ENCODE measurements around the gene TEKT5.
A peak's percentile ranks its signal among the peaks of the same experiment; 100 is the strongest.
"Not testable (repeated sequence)": the region's sequence is repeated elsewhere in the genome, so short reads cannot be mapped to it uniquely, and the experiment has no call there.

Gene TEKT5

DNA sequence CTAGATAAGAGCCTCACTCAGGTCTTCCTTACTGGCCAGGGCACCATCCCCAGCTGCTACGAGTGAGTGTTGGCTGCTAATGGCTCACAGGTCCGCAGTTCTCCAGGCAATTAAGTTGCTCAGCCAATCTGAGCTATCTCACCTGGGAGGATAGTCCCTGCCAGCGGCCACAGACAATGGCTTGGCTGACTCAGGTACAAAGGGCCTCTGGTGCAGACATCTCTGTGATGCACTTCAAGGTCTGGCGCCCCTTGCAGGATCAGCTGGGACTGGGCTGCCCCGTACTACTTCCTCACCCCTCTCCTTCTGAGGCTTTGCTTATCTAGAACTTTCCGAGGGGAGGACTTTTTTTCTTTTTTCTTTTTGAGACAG, 65.2 kb downstream of the TEKT5 start:
- no peak for DNase-seq

DNA sequence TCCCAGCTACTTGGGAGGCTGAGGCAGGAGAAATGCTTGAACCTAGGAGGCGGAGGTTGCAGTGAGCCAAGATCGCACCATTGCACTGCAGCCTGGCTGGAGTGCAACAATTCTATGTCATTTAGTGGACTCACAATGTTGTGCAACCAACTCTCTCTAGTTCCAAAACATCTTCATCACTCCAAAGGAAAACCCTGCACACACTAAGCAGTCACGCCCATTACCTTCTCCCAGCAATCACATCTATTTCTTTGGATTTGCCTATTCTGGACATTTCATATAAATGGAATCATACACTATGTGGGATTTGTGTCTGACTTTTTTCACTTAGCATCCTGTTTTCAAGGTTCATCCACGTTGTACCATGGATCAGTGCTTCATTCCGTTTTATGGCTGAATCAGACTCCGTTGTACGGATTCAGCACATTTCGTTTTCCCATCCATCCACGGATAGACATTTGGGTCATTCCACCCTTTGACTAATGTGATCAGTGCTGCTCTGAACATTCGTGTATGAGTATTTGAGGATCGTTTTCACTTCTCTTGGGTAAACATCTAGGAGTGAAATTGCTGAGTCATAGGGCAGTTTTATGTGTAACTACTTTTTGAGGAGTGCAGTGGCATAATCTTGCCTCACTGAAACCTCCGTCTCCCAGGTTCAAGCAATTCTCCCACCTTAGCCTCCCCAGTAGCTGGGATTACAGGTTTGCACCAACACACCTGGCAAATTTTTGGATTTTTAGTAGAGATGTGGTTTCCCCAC, 69.0 kb downstream of the TEKT5 start:
- DNase-seq = peak; percentile 26 to 34

DNA sequence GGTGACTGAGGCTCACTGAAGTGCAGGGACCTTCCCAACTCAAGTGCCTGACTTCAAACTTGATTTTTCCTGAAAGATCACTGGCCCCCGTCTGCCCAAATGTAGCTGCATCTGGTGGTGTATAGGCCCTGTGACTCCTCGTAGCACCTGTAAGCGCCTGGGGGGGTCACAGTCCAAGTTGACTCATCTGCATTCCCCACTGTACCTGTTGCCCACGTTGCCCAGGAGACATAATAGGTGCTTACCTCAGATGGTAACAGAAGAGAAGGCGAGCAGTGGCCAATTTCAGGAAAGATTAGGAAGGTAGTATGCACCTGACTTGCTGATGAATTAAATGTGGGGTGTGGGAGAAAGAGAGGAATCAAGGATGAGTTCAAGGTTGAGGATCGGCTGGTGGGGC, 70.2 kb downstream of the TEKT5 start:
- no peak for DNase-seq

DNA sequence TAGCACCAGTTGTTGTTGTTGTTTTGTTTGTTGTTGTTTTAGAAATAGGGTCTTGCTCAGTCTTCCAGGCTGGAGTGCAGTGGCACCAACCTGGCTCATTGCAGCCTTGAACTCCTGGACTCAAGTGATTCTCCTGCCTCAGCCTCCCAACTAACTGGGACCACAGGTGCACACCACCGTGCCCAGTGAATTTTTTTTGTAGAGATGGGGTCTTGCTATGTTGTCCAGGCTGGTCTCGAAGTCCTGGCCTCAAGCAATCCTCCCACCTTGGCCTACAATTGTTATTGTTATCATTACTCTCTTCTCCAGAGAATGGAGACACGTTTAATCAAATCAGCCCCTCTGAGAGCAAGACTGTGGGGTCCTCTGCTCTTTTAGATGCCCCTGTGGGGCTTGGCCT, 71.7 kb downstream of the TEKT5 start:
- DNase-seq = no peak

DNA sequence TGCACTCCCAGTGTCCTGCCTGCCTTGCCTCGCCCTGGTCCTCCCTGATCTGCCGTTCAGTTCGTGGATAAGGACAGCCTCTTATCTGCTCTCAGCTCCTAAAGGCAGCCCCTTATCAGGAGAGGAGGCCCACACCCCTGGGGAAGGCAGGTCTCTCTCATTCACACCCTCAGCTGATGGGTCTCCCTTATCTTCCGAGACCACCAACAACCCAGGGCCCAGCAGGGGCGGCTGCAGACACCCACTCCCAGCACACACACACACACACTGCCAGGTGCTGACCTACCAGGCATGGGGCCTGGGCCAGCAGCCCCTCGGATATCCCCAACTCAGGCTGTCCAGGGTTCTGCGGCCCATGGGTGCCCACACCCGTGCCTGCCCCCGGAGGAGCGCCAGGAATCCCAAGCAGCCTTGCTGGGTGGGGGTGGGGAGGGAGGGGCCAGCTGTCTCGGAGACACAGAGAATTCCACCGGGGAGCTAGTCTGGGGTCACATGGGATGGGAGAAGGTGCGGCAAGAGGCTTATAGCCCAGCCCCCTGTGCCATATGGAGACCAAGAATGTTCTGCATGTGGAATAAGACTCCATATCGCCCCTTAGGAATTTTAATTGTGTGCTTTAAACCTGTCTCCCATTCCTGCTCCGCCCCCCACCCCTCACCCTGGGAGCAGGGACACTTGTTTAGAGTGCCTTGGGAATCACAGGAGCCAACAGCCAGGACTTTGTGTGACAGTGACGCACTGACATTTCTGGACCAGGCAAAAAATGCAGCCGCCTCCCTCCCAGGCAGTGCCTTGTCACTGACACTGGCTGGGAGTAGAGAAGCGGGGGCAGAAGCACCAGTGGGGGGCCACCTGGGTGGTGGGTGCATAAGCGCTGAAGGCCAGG, 72.5 kb downstream of the TEKT5 start:
- no peak for DNase-seq

DNA sequence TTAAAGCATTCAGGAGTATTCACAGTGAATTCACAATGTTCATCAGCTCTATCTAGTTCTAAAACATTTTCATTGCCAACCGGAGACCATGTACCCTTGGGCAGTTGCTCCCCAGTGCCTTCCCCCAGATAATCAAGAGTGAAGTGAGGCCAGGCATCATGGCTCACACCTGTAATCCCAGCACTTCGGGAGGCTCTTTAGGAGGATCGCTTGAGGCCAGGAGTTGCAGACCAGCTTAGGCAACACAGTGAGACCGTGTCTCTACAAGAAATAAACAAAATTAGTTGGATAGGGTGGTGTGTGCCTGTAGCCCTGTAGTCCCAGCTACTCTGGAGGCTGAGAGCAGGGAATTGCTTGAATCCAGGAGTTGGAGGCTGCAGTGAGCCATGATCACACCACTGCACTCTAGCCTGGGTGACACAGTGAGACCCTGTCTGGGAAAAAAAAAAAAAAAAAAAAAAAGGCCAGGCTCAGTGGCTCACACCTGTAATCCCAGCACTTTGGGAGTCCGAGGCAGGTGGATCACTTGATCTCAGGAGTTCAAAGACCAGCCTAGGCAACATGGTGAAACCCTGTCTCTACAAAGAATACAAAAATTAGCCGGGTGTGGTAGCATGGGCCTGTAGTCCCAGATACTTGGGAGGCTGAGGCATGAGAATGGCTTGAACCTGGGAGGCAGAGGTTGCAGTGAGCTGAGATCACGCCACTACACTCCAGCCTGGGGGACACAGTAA, 73.3 kb downstream of the TEKT5 start:
- not testable (repeated sequence) for DNase-seq

DNA sequence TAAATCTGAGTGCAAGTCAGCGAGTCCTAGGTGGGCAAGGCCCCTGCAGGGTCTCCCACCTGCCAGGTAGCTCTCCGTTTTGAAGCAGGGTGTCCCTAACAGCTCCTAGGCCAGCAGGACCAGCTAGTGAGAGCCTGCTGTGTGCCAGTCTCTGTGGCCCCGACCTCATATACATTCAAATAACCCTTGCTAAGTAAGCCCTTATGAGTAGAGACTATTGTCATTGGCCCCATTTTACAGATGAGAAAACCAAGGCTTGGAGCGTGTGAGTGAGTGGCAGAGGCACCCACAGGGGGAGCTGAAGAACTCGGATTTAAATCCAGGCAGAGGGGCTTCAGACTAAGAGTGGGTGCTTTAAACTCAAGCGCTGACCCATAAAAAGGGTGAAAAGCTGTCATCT, 74.6 kb downstream of the TEKT5 start:
- DNase-seq = no peak

DNA sequence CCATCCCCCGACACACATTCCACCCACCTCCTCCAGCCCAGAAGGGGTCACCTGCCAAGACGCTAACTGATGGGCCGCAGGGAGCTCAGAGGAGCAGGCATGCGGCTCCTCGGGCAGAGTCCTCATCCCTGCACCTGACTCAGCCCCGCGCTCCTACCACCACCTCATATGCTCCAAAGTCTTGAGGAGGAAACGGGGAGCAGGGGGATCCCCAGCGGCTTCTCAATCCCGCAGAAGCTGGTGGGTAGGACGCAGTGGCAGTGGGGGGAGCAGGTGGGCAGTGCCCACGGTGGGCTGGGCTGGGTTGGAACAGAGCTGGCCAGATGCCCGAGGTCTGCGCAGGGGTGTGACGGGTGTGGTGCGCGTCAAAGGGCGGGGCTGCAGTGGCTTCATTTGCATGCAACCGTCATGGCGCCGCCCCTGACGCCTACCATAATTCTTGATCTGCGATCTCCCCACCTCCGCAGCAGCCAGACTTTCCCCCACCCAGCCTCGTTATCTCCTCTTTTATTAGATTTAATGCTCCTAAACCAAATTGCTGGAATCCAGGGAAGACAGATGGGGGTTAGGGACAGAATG, 75.4 kb downstream of the TEKT5 start:
- DNase-seq = peak in 1 of 2 donors; percentile 46

DNA sequence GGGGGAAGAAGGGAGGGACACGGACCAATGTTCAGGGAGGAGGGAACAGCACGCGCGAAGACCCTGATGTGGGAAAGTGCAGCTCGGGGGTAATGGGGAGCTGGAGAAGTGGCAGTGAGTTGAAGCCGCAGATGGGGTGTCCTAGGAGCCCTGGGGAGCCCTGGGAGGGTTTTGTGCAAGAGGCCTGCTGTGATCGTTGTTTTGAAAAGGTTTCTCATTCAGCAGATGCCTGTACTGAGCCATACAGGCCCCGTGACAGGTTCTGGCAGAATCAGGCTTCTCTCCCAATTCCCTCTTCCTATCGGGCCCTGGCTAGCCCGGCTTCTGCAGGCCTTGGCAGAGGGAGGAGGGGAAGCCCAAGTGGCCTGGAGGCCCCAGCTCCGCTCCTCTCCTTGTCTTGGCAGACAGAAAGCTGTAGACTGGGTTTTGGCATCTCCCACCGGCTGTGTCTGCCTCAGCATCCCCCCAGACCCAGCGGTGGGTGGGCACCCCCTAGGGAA, 76.0 kb downstream of the TEKT5 start:
- DNase-seq = no peak

DNA sequence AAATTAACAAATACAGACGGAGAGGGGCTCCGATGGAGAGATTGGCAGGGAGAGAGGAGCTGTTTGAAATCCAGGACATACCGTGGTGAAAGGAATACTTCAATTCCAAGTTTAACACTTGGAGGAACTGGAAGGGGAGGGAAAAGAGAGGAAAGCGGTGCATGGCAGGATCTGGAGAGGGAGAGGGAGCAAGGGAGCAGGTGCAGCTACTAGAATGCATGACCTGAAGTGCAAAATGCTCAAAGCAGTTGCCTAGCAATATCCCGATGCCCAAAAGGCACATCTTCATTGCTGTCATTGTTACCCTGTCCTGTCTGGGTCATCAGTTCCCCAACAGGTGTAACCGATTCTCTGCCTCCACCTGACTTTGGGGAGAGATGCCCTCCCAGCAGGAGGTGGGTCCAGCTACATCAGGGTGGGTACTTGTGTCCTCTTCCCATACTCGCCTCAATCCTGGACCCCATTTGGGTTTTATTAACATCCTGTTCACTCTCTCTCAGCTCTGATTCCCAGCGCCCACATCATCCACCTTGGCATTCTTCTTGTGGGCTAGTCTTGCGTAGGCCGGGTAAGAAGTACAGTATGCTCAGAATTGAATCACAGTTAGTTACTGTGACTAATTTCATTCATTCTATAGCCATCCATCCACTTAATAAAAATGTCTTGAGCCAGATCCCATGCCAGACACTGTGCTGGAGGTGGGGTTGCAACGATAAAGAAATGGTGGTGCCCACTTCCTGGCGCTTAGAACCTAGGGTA, 76.9 kb downstream of the TEKT5 start:
- no peak for DNase-seq

DNA sequence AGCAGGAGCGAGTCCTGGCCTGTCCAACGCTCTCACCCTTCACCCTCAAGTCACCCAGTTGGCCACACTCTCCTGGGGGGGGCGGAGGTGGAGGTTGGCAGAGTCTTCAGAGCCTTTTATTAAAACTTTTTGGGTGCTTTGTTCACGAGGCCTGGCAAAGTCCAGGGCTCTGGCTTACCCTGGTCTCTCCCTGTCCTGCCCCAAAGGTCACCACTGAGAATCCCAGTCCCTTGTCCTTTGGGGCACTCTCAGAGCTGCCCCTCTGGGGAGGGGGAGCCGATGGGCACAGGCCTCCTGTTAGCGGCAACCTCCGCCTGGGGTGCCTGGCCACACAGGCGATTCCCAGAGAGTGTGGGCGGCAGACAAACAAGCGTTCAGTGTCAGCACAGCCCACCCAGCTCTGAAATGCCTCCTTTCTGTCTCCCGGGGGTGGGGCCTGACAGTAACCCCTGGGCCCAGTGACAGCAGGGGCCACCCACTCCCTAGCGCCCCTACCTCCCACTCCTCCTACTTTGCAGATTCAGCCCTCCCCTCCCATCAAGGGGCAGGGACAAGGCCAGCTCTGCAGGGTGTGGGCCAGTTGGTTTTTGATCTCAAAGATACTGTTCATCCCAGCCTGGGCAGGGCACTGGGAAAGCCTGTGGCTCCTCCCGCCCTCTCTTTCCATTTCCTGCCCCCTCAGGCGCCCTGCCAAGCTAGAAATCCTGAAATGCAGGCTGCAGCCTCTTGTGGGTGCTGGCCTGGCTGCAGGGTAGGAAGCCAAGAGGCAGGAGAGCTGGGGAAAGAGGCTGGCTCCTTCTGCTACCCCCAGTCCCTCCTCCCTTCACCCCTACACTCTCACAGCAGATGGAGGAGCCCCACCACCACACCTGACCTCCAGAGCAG, 77.7 kb downstream of the TEKT5 start:
- no peak for DNase-seq

DNA sequence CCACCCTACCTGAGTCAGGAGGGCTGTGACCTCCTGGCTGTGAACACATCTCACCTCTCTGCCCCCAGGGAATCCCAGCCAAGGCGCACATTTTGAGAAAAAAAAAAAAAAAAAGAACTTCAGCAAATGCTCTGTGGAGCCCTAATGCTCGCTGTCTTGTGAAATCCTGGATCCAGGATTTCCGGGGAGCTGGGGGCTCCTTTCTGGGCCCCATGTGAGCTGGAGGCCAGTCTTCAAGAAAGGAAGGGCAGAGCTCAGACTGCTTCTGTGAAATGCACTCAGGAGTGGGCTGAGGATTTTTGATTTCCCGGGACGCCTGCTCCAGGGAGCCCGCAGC, 78.3 kb downstream of the TEKT5 start:
- no peak for DNase-seq

DNA sequence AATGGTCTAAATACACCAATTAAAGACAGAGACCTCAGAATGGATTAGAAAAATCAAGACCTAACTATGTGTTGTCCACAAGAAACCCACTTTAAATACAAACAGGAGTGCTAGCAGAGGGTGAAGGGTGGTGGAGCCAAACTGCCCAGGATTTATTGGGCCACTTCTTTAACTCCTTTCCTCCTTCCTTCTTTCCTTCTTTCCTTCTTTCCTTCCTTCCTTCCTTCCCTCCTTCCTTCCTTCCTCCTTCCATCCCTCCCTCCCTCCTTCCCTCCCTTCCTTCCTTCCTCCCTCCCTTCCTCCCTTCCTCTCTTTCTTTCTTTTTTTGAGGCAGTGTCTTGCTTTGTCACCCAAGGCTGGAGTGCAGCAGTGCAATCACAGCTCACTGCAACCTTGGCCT, 80.0 kb downstream of the TEKT5 start:
- no peak for DNase-seq

DNA sequence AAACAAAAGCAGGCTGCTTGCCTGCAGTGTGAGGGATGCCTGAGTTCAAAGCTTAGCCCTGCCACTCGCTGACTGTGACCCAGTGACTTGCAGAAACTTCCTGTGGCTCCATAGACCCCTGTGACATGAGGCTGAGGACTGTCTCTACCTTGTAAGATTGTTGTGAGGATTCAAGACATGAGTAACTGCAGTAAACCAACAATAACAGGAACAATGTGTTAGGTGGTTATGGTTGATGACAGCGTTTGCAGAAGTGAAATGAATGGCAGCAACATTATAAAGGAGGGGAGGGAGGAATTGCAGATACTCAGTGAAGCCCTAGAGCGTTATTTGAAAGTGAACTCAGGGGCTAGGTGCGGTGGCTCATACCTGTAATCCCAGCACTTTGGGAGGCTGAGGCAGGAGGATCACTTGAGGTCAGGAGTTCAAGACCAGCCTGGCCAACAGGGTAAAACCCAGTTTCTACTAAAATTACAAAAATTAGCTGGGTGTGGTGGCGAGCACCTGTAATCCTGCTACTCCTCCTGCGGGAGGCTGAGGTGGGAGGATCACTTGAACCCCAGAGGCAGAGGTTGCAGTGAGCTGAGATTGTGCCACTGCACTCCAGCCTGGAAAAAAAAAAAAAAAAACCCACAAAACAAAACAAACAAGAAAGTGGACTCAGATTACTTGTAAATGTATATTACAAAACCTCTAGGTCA, 80.8 kb downstream of the TEKT5 start:
- peak; percentile 35 to 40 for DNase-seq

DNA sequence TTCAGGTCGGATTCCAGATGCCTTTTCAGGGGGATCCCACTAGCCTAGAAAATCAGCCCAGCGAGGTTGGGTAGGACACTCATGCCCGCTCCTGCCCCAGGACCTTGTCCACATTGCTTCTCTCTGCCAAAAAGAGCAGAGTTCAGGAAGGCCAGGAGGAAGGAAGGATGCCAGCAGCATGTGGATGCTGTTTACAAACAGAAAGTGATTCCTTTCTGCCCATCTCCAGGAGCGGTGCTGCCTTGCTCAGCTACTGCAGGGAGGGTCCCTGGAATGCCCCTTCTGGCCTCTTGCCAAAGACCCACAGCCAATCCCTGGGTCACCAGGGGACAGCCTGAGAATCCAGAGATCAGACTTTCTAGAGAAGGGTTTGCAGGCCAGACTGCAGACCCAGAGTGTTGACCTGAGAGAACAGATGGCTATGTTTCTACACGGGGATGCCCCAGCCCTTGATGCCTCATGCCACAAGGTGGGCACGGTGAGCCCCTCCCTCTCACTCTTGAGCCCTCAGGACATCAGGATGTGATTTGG, 82.0 kb downstream of the TEKT5 start:
- DNase-seq = no peak

DNA sequence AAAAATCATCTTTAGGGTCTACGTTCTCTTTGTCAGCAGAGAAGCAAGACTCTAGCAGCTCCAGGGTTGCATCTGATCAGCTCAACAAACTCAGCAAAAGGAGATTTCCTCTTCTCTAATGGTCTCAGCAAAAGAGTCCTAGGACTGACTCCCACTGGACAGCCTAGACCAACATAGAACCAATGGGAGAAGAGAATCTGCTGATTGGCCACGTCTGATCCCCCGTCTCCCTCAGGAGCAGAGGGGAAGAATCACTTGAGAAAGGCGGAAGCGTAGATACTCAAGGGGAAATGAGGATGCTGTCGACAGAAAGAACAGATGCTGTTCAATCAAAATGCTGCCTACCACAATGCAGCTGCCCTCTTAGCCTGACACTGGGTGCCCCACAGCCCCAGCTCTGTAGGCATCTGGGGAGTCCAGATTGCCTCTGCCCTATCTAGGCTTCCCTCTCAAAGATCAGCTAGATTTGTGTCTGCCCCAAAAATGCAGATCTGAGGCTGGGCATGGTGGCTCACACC, 82.8 kb downstream of the TEKT5 start:
- DNase-seq = peak in 1 of 2 donors; percentile 1

DNA sequence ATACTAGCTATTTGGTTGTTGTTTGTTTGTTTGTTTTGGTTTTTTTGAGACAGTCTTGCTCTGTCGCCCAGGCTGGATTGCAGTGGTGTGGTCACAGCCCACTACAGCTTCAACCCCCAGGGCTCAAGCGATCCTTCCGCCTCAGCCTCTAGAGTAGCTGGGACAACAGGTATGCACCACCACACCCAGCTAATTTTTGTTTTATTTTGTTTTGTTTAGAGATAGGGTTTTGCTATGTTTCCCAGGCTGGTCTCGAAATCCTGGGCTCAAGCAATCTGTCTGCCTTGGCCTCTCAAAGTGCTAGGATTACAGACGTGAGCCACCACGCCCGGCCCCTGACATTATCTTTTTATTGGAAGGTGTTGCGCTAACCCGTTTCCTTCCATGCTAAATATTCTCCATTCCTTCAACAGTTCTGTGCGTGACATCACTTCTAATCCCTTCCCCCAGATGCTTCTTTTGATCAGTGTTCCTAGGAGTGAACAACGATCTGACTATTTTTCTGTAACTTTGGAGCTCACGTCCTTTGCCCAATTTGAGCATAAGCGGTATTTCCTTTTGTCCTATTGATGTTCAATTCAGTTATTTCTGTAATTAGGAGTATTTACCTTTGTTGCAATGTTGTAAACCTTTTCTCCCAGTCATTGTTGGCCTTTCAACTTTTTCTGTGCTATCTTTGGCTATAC, 84.1 kb downstream of the TEKT5 start:
- DNase-seq = no peak

DNA sequence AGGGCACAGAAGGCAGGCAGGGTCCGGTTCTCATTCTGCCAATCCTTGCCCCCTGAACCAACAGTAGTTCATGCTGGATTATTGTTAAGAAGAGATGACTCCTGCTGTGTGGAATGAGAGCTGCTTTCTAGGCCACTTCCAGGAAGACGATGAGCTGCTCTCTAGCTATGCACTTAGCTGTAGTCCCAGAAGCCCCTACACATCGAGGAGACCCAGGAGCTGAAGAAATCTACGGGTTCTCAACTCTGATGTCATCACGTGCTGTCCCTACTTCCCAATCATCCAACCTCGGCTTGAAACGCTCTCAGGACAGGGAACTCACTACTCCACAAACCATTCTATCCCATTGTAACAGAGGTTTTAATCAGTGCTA, 85.3 kb downstream of the TEKT5 start:
- no peak for DNase-seq

DNA sequence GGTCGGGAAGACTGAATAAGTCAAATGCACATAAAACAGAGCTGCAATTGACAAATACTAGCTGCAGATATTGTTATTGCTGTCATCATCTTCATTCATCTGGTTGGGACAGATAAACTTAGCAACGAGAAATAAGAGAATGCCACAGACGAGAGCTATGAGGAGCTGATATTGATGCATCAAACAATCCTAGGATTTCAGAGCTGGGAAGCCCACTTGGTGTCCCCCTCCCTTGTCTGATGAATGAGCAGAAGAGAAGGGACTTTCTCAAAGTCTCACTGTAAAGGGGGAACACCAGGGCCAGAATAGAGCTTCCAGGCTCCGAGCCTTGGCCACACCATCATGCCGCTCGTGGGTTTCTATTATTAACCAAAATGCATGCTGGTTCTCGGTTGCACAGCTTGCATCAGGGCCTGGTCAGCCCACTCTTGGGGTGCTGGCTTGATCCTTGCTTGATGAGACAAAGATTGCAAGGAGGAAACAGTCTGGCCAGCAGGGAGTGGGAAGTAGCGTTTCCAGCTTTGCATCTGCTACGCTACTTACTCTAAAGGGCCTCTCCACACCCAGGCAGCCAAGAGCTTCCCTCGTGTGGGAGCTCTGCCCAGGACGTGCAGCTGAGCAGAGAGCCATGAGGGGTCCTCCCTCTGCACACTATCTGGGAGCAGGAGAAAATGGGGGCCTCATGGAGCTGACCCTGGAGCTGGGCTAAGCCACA, 85.9 kb downstream of the TEKT5 start:
- DNase-seq = peak; percentile 70 to 90
